HG03196 (cell line): Measurements from ENCODE around the gene GANAB.
"Not testable (repeated sequence)": the region's sequence is repeated elsewhere in the genome, so short reads cannot be mapped to it uniquely, and the experiment has no call there.

Experiments
- ATAC-seq: cut with Tn5 transposase; IDR thresholded peaks from one replicate; pipeline ENCODE4 v1.9.1; 2021; ENCODE audit not compliant: unreplicated experiment

Gene GANAB

GRCh38 chr11:62602141-62603071 is 44.0 kb downstream of the GANAB start:
- no peak for ATAC-seq

DNA sequence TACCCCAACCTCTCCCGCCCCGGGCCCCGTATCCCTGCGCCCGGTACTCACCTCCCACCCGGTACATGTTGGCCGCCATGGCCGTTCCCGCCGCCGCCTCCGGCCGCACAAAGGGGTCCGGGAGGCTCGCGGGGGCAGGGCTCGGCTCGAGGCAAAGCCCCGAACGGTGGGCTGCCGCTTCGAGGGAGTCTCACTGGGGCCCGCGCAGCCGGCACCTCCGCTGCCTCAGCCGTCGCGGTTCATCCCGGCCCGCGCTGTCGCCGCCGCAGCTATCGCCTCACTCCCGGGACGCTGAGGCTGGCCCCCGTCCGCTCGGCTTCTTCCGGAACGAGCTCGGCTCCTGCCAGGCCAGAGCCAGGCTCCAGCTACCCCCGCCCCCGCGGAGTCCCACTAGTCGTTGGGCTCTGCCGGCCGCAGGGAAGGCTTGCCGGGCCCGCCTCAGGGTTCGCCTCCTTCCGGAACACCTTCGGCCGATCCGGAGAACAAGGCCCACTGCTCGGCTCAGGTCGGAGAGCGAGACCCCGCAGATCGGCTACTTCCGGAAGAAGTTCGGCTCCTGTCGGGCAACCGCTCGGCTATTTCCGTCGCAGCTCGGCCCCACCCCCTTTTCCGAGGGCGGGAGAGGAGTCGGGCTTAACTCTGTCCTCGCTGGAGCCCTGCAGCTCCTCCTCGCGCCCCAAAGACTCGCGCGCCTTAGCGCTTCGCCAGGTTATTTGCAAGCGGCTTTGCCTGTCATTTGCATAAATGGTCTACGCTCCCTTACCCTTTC is 44.9 kb downstream of the GANAB start, which contains the start of gene MTA2:
TSS of gene MTA2 (minus strand) at position 494 of the 769 bp plus-strand sequence. CDS start at position 79, 415 bp downstream.
- peak; percentile 80 for ATAC-seq

- ATAC-seq, result no peak
Measured at GRCh38 chr11:62601122-62601371, 45.4 kb downstream of the GANAB start.

DNA sequence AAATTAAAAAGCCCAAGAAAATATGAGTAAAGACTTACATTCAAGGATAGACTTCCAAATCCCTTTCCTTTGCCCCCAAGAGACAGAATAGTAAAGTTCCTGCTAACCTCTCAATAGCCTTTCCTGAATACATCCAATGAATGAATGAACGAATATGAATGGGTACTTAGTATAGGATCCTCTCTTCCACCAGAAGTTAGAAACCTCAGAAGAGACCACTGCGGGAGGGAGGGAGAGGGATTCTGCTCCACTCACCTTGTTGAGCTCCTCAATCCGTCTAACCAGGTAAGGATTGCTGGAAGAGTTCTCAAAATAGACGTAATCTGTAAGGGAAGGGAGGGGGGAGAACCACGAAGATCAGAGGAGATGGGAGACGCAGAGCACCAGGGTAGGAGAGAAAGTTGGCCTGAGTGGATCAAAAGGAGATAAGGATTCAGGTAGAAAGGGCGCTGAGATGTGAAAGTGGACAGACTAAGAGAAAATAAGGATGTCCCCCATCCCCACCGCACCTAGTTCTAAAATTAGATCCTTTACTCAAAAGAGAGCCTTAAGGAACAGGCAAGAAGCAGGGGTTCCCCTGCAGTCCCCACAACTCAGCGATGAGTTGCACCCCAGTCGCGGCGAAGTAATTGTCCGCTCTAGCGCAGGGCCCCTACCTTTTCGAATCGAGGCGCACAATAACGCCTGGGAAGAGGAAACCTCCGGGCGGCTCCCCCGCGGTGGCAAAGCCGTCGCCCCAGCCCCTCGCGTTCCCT is 45.9 kb downstream of the GANAB start:
- ATAC-seq, result no peak

- ATAC-seq, result no peak
Measured at GRCh38 chr11:62599901-62600300, 46.5 kb downstream of the GANAB start.

DNA sequence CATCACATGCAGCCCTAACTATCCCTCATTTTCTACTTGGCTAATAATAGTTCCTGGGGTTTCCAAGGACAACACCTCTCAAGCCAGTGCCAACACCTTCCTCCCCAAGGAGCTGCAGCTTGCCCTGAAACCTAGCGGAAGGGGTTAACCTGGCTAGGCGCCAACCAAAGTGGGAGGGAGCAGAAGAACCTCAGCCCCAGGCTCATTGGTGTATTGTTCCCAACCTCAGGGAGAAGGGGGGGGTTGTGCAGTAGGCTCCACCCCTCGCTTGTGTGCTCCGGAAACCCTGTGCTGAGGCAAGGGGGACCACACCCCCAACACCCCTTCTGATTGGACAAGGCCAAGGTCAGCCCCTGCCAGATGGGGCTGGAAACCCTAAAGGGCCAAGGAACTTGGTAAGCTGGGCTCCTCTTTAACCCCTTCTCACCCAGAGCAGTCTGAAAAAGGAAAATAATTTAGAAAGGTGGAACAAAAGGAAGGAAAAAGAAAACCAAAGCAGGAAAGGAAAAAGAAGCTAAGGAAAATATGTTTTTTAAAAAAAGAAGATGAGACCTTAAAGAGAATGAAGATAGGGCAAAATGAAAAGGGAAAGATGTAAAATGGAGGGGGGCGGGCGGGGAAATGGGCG is 47.2 kb downstream of the GANAB start:
- peak; percentile 35 for ATAC-seq

- ATAC-seq, result no peak
Measured at GRCh38 chr11:62595124-62595523, 51.3 kb downstream of the GANAB start.

DNA sequence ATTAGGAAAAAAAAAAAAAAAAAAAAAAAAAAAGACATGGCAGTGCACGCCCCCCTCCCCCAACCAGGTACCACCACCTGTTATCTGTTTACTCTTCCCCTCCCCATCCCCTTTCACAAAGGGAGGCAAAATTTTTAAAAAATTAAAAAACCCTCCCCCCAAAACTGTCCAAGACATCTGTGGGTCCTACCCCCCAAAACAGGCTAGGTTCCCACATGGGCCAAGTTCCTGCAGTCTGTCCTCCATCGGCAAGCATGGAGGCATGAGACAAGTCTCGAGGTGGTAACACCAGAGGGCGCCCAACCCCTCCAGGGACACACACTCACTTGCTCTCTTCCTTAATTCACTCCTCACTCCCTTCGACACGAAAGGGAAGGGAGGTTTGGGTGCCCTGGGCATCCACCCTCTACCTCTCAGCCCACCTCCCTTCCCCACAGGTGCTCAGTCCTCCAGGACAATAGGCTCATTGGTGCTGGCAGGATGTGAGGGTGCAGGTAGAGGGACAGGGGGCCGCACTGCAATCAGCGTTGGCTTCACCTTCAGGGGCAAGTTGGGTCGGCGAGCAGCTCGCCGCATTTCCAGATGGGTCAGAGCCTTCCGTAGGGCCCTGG is 52.9 kb downstream of the GANAB start:
- no peak for ATAC-seq

GRCh38 chr11:62592989-62593421 is 53.4 kb downstream of the GANAB start:
- ATAC-seq, result no peak

GRCh38 chr11:62592146-62592815 is 54.1 kb downstream of the GANAB start:
- ATAC-seq, result peak; percentile 3

- peak; percentile 82 for ATAC-seq
Measured at GRCh38 chr11:62591448-62592145, 54.8 kb downstream of the GANAB start, which contains the start of gene TUT1. TUT1 (minus strand) TSS chr11:62591523; CDS start chr11:62591485, 38 bp downstream.

DNA sequence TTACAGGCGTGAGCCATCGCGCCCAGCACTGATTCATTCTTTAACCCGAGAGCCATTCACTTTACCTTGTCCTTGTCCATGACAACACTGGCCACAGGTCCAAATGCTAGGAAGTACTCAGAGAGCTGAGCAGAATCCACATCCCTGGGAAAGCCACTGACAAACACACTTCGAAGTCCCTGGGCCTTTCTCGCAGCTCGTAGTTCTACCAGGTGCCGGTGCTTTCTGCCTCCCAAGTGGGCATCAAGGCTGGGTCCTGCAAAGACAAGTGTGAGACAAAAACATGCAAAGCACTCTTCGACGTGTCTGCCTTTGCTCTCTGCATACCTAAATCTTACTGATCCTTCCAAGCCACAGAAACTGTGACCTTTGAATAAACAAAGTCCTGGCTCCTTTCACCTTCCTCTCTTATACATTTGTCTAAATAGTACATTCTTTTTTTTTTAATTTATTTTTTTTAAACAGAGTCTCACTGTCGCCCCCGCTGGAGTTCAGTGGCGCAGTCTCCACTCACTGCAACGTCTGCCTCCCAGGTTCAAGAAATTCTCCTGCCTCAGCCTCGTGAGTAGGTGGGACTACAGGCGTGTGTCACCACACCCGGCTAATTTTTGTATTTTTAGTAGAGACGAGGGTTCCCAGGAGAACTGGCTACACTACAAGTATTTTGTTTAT is 57.3 kb downstream of the GANAB start:
- no peak for ATAC-seq

- not testable (repeated sequence) for ATAC-seq
Measured at GRCh38 chr11:62585356-62585755, 61.1 kb downstream of the GANAB start.

GRCh38 chr11:62581735-62582134 is 64.7 kb downstream of the GANAB start:
- ATAC-seq, result not testable (repeated sequence)

- ATAC-seq, result no peak
Measured at GRCh38 chr11:62580959-62581715, 65.3 kb downstream of the GANAB start.

- no peak for ATAC-seq
Measured at GRCh38 chr11:62579252-62579651, 67.2 kb downstream of the GANAB start.

DNA sequence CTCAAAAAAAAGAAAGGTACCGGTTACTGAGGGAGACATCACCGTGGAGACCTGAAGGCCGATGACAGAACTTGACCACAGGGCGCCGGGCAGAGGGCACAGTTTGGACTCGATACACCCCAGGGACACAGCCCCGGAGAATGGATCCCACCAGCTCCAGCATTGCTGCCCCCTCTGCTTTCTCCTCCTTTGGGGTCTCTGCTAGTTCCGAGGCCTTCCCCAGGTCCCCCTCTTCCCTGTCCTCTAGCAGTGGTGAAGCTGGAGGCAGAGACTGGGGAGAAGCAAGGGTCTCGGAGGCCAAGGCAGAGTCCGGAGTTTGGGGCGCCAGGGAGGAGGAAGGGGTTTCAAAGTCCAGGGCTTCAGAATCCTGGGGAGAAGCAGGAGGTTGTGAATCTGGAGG is 67.9 kb downstream of the GANAB start:
- no peak for ATAC-seq
